HG02759 (cell line): Measurements from ENCODE around the gene CCRL2.
"Not testable (repeated sequence)": the region's sequence is repeated elsewhere in the genome, so short reads cannot be mapped to it uniquely, and the experiment has no call there.

Source experiments
- ATAC-seq: cut with Tn5 transposase; IDR thresholded peaks from one replicate; pipeline ENCODE4 v1.9.1; 2021; ENCODE audit warnings: mild to moderate bottlenecking, moderate library complexity; ENCODE audit not compliant: unreplicated experiment

Gene CCRL2

DNA sequence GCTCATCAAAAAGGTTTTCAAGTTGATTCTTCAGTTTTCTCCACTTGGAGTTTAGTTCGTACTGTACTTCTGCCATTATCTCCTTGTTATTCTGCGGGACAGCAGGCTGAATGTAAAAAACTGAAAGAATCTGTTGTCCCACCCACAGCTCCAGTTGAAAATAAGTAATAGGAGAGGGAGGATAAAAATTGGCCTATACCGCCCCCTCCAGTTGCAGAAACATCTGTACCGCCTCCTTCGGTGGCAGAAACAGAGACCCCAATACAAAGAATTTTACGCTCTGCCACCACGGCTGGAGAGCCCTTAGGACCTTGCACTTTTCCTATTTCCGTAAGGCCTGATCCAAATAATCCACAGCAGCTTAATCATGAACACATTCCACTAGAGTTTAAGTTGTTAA lies 20.3 kb downstream of the CCRL2 start:
- ATAC-seq = not testable (repeated sequence)

DNA sequence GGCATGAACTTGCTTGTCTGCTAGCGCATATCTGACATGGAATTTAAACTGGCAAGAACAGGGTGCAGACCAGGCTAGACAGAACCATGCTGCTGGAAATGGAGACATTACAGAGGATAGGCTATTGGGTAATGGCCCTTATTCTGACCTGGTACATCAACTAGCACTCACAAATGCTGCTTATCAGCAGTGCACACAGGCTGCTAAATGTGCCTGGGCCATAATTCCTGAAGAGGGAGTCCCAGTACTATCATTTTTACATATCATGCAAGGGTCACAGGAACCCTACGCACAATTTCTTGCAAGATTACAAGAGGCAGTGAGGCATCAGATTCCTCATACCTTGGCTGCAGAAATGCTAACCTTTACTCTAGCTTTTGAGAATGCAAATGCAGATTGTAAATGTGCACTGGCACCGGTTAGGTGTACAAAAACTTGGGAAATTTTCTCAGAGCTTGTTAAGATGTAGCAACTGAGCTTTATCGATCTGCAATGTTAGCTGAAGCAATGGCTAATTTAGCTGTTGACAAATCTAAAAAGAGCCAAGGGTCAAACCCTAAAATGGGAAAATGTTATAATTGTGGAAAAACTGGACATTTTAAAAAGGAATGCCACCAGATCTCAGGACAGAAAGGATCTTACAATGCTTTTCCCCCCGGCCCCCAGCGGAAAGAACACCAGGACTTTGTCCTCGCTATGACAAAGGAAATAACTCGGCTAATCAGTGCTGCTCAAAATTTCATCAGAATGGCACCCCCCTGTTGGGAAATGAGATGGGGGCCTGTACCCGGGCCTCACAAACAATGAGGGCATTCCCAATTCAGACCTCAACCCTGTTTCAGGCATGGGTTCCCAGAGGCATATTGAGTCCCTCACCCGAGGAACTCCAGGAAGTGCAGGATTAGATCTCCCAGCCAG lies 21.1 kb downstream of the CCRL2 start:
- no peak for ATAC-seq

DNA sequence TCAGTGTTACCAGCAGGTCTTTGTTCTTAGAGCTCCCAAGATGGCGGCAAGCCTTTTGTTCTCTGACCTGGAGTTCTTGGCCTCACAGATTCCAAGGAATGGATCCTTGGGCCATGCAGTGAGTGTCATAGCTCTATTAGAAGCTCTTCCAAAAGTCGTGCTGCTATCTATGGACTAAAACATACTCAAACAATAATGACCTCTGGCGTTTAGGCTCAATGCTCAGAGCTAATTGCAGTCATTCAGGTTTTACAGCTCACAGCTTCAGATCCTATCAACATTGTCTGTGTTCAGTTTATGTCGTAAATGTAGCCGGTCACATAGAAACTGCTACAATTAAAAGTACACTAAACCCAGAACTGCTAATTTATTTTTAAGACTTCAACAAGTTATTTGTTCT lies 22.2 kb downstream of the CCRL2 start:
- ATAC-seq = no peak

DNA sequence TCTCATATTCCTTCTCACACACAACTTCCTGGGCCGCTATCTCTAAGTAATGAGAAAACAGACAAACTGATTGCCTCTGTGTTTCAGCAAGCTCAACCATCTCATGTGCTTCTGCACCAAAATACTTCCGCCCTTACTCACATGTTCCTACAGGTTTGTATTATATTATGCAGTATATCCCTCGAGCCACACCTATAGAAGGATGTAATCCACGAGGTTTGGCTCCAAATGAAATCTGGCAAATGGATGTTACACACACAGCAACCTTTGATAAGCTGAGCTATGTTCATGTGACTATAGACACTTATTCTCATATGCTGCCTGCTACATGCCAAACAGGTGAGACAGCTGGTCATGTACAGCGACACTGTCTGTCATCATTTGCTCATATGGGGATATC lies 22.6 kb downstream of the CCRL2 start:
- no peak for ATAC-seq

DNA sequence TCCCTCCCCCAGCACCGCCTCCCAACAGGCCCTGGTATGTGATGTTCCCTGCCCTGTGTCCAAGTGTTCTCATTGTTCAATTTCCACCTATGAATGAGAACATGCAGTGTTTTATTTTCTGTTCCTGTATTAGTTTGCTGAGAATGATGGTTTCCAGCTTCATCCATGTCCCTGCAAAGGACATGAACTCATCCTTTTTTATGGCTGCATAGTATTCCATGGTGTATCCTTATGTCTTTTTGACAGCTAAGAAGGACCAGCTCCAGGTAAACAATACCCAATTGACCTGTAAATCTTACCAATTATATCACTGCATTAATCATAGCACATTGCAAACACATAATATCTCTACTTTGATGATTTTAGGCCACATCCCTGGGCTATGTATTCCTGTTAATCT lies 23.8 kb downstream of the CCRL2 start:
- ATAC-seq = not testable (repeated sequence)

DNA sequence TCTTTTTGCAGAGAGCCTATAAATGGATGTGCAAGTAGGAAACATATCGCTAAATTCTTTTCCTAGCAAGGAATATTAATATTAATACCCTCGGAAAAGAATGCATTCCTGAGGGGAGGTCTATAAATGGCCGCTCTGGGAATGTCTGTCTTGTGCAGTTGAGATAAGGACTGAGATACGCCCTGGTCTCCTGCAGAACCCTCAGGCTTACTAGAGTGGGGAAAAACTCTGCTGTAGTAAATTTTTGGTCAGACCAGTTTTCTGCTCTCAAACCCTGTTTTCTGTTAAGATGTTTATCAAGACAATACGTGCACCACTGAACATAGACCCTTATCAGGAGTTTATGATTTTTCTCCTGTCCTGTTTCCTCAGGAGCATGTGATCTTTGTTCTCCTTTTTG lies 24.8 kb downstream of the CCRL2 start:
- not testable (repeated sequence) for ATAC-seq

DNA sequence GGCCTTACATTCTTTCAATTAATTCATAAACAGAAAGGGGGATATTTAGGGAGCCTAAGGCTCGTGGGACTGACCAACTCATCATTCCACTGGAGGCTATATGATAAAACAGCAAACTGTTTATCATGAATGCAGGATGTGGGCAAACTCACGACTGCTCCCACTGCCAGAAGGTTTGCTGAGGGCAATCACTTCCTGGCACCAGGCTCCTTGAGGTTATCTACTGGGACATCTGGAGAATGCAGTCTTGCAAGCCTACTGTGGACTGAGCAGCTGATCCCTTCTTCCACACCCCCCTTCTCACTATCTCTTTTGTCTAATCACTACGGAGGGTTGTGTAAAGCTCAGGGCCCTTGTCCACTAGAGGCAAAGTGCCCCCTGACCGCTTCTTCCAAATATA lies 26.1 kb downstream of the CCRL2 start:
- ATAC-seq = not testable (repeated sequence)

DNA sequence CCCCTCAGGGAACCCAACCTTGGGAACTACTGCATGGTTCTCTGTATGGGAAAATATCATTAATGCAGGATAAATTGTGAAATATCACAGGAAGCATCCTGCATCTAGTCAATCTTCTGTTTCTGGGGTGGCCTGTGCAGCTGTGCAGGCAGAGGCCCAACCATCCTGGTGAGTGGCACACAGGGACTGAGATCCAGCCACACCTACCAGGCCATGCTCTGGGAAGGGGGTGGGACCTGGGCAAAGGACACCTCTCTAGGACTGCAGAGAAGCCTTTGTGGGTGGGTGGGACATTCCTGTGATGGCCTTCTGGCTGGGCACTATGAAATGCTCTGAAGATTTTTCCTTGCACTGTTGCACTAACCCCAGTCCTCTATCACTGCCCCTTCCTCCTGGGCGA lies 26.8 kb downstream of the CCRL2 start:
- no peak for ATAC-seq

DNA sequence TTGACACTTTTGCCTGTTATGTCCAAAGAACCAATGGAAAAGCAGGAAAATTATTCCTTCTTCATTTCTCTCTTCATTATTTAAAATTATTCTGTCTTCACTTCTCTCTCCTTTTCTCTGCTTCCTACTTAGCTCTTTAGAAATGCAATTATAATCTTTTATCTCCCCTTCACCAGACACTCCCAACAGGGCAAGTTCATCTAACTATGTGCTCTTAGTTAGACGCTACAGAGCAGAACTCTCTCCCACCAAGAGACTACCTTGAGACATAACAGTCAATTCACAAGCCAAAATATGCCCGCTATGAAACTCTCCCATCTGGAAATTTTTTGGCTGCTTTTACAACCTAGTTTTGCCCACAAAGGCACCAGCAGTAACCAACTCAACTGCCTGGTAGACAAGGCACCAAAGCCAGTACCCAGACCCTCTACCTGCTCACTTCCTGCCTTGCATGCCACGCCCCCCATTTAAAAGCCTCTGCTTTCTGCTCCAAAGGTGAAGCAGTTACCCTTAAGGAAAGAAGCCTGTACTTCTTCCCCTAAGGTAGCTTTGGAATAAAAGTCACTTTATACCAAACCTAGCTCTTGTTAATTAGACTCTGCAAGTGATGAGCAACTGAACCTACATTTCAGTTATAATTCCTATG lies 28.1 kb downstream of the CCRL2 start:
- no peak for ATAC-seq

DNA sequence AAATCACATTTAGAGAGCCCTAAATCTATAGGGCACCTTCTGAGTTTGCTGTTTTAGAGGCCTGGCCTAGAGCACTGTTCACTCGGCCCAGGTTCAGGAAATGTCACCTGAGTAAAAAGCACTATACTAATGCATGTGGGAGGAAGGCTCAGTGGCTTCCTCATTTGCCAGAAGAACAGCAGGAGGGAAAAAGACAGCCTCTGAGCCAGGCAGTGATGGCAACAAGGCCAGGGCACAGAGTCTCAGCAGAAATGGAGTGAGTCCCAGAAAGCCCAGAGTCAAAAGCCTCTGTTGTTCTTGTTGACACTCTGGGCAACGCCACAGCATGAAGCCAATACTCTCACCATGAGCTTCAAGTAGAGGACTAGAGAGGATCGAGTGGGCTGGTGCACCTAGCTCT lies 31.8 kb downstream of the CCRL2 start:
- ATAC-seq = no peak

DNA sequence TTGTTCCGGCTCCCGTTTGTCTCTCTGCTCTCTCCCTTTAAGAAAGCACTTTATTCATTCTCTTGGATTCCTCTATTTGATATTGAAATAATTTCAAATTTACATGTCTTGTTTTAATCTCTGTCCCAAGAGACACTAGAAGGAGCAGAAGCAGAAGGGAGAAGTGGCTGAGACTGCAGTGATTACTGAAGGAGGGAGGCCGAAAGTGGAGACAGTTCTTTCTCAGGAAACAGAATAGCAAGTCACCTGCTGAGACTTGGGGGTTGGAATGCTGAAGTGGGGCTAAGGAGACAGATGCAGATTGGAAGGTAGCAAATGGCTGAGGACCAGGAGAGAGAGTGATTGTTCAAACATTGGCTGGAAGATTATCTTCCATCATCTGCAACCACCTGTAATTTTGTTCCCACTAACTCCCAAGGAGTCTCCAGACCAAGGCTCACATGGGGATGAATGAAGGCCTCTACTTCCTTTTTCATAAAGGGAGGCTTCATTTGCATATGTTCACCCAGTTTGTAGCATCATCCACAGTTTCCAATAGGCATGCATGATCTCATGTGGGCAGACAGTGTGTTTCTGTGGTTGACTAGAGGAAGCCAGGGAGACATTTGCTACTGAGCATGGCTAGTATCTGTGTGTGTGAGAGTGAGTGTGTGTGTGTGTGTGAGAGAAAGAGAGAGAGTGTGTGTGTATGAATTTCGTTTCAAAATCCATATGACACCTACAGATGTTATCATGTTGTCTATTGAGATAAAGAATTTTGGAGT lies 33.7 kb downstream of the CCRL2 start:
- peak; percentile 77 for ATAC-seq

DNA sequence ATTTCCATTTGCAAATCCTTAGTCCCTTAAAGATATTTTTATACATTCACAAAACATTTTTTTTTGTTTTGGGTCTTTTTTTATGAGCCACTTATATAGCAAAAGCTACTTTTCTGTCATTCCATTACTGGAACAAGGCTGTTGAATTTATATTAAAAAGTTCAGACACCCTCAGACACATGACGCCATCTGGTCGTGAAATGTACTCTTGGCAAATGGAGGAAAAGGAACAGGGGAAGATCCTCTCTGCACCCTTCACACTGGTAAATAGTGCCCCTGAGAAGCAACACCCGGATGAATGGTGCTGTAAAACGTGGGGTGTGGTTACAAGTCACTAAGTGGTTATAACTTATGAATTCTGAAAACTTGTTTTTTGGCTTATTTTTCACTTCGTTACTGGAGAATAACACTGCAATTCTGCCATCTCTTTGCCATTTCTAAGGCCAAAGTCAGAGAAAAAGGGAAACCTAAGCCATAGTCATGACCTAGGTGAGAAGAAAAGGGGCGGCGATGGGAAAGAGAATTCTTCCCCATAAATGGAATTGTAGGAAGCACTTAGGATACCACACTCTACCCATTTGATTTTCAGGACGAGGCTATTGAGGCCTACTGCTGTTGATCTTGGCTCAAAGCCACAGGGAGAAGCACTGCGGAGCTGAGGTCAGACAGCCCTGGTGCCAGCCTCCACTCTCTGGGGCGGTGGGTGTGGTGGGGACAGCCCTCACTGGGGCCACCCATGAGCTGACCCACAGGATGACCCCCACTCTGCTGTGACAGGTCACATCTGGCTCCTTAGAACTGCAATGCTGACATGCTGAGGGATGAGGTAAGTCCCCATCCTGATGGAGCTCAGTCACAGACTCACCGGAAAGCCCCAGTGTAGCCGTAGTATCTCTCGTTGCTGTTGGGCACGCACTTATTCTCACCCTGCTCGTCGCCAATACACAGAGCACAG lies 35.8 kb downstream of the CCRL2 start:
- ATAC-seq = no peak

DNA sequence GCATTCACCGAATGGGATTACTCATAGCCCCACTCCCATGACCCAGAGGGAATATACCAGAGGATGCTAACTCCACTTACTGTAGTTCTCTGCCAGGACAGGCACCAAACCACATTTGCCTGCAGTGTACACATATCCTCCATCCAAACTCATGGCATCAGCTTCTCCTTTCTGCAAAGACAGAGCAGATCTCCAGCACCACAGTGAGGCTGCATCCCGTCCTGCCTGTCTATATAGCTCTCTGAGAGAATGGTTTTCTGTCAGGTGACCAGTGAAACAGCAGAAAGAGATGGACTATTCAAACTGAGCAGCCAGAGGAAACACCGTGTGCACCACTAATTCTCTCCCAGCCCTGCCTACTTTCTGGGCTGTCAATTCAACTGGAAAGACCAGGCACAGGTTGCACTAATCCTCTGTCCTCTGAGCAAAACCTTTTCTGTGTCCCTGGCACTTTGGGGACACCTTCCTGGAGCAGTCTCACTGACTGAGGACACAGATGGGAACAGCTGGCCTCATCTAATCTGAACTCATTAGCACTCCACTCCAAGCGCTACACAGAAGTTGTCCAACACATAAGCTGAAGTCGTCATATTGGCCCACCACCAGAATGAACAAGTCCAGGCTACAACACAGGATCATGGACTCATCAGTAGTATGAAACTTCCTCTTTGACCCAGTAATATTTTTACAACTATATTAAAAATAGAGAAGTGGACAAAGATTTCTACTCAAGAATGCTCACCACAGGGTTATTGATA lies 40.3 kb downstream of the CCRL2 start:
- no peak for ATAC-seq

DNA sequence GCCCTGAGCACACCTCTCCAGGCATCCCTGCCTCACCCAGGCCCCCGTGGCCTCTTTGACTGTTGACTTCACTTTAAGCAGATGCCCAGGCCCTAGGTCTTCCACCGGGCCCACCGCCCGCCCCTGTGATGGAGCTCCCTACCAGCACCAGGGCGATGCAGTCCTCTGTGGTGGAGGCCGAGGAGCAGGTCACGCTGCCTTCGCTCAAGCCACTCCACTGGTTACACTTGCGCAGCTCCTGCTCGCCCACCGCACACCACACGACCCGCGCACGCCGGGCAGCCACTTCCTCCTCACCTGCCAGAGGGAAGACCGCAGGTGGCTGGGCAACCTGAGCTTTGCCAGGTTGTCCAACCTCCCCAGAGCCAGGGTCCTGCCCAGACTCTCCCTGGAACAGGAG lies 41.7 kb downstream of the CCRL2 start:
- ATAC-seq = no peak

DNA sequence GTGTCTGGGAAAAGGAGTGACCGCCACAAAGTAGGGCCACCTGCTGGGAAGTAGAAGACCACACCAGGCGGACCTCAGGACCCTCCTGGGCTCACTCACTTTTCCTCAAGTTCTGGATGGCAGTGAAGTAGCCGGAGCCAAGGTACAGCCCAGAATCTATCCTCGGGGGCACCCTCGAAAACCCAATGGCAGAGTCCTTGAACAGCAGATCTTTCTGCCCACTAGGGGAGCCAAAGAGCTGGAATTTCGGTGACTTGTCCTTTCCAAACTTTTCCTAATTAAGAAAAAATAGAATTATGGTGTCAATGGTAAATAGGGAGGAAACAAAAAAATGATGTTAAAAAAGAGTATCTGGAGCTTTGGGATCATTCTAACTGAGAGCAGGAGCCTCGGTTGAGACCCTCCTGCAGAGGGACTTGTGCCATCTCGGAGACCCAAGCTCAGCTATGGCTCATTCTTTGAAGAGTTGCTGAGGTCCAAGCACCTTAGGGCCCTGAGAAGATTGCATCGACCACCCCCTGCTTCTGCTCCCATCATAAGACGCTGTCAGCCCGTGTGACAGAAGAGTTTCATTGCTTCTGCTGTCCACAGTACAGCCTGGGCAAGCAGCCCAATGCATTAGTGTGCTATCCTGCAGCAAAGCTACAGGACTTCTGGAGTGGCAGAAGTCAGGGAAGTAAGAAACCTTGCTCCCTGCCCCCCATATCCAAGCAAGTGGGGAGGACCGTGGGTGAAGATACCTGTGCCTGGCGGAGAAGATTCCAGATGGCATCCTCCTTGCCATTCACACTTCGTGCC lies 42.9 kb downstream of the CCRL2 start:
- no peak for ATAC-seq

DNA sequence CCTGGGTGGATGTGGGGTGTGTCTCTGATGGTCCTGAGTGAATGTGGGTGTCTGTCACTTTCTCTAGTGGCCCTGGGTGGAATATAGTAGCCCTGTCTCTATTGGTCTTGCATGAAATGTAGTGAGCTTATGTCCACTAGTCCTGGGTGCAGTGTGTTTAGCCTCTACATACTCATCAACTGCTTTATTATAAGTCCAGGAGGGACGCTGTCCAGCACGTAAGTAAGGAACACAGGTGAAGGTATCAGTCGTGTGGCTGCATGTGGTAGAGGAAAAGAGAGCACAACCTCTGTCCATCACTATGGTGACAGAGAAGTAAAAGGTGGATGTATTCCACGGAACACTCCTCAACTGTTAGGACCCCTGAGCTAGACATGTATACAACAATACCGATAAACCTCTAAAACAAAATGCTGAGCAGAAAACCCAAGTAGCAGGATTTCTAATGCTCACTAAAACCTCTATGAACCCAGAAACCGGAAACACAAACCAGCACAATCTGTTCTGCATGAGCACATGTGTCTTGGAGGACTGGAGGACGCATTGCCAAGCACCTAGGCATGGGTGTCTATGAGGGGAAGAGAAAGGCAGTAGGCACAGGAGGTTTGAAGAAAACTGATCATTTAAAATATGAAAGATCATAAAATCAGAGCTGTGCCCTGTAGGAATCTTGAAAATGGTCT lies 46.6 kb downstream of the CCRL2 start:
- no peak for ATAC-seq

DNA sequence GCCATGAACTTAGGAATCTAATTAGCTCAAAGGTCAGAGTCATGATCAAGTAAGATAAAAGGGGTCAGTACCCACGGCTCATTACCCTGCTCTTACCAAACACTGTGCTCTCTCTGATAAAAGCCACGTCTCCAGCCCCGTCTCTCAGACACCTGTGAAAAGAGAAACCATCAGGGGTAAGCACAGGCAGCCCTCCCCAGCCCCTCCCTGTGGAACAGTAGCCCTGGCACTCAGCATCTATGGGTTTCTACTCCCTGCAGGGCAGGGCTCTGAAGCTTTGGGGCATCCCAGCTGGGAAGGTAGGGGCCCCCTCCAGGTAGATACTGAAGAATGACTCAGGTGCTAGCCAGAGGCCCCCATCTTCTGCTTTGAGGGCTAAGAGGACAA lies 47.1 kb downstream of the CCRL2 start:
- ATAC-seq = no peak

DNA sequence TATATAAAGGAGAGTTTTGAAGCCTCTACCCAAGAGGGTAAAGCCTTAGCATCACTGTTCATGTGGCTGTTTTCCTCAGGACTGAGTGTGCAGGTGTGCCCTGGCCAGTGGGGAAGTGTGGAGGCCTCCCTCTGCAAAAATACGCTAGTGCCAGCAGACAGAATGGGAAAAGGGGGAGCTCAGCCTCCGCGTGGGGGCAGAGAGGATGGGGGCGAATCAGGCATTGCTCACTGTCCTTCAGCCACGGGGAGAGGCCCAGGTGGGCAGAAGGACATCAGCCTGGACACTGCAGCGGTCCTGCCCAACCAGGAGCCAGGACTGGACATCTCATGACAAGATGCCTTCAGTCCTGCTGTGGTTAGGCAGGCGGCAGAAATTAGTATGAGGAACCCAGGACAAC lies 47.5 kb downstream of the CCRL2 start:
- no peak for ATAC-seq
